AG09309 (cell line): ENCODE results near the gene VRK1.

Experiments used
- DNase-seq: peaks from one replicate; pipeline ENCODE4 v3.0.0-alpha.2; 2010; ENCODE audit warnings: low read depth
- H3K4me3 ChIP-seq: 2 replicates; pipeline ENCODE4 v1.5.1; 2011; ENCODE audit warnings: mild to moderate bottlenecking, low read depth, low read length, moderate library complexity; ENCODE audit not compliant: control insufficient read depth
- TF ChIP-seq, protein P1 (sequence below): IDR thresholded peaks from 2 replicates; pipeline ENCODE4 v1.5.1; 2011; ENCODE audit warnings: mild to moderate bottlenecking, low read depth, low read length, inconsistent platforms; ENCODE audit not compliant: insufficient read depth, control insufficient read depth; ENCODE audit errors: missing control alignments

Gene VRK1, protein sequence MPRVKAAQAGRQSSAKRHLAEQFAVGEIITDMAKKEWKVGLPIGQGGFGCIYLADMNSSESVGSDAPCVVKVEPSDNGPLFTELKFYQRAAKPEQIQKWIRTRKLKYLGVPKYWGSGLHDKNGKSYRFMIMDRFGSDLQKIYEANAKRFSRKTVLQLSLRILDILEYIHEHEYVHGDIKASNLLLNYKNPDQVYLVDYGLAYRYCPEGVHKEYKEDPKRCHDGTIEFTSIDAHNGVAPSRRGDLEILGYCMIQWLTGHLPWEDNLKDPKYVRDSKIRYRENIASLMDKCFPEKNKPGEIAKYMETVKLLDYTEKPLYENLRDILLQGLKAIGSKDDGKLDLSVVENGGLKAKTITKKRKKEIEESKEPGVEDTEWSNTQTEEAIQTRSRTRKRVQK

DNA sequence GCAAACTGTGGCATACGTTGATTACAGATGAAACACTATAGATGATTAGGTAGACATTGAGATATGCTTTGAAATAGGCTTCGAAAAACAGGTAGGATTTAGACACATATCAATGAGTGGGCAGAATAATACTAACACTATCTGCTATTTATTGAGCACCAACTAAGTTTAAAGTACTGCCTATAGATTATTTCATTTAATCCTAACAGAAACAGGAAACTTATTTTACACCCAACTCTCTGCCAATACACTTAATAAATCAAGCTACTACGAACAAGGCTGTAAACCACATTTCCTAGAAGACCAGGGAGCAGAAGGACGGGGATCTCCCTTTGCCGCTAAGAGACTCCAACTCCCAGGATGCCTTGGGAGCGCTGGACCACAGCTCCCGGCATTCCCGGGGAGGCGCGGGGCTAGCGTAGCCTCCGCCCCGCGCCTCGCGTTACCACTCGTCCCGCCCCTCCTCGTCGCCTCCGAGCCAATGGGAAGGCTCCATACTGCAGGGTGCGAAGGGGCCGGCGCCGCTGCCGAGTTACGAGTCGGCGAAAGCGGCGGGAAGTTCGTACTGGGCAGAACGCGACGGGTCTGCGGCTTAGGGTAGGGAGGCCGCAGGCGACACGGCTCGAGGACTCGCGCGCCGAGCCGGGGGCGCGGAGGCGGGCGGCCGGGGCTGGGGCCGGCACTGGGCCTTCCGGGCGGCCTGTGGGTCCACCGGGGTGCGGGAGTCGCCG is at the start of gene VRK1:
Gene VRK1 (plus strand): TSS at position 532 of the 731 bp plus-strand sequence. CDS start 36,090 bp downstream, outside the sequence.
- TF ChIP-seq, protein P1, sequence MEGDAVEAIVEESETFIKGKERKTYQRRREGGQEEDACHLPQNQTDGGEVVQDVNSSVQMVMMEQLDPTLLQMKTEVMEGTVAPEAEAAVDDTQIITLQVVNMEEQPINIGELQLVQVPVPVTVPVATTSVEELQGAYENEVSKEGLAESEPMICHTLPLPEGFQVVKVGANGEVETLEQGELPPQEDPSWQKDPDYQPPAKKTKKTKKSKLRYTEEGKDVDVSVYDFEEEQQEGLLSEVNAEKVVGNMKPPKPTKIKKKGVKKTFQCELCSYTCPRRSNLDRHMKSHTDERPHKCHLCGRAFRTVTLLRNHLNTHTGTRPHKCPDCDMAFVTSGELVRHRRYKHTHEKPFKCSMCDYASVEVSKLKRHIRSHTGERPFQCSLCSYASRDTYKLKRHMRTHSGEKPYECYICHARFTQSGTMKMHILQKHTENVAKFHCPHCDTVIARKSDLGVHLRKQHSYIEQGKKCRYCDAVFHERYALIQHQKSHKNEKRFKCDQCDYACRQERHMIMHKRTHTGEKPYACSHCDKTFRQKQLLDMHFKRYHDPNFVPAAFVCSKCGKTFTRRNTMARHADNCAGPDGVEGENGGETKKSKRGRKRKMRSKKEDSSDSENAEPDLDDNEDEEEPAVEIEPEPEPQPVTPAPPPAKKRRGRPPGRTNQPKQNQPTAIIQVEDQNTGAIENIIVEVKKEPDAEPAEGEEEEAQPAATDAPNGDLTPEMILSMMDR, result no peak
- H3K4me3 ChIP-seq, result peak within 1 kb of the TSS; percentile 72
- DNase-seq, result peak; percentile 68

DNA sequence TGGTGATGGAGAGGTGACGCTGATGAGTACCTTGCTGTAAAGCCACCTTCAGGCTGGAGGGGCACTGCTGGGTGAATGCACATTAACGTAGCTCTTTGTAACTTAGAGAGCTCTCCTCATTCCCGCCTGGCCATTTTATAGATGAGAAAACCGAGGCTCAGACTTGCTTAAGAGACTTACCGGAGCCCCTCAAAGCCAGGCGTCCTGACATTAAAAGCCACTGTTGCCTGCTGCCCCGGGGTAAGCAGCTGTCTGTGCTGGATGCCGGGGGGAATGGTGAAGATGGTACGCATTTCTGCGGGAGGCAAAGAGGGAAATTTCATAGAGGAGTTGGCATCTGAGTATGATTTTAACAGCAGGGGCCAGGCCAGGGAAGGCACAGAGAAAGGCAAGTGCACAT is 49.6 kb upstream of the VRK1 start:
- H3K4me3 ChIP-seq, result no peak overlapping the region
- DNase-seq, result no peak
- TF ChIP-seq, protein P1, result no peak

DNA sequence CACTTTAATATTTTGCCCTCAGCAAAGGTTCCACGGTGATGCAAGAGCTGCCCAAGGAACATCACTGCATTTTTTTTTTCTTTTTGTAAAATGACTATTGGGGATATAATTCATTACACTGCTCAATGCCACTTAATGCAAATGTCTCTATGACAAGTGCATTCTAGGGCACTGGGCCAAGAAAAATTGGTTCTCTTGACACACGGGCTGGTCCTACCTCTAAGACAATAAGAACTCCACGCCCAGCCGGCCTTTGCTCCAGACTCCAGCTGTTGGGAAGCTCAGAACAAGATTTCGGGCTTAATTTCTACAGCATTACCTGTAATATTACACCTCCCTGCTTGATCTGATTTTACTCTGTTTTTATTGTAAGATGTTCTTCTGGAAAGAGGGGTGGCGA is 48.8 kb upstream of the VRK1 start:
- TF ChIP-seq, protein P1, result no peak
- H3K4me3 ChIP-seq, result no peak overlapping the region
- DNase-seq, result no peak

DNA sequence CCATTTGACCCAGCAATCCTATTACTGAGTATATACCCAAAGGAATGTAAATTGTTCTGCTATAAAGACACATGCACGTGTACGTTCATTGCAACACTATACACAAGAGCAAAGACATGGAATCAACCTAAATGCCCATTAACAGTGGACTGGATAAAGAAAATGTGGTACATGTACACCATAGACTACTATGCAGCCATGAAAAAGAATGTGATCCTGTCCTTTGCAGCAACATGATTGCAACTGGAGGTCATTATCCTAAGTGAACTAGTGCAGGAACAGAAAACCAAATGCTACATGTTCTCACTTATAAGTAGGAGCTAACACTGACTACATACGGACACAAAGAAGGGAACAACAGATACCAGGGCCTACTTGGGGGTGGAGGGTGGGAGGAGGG is 45.7 kb upstream of the VRK1 start:
- H3K4me3 ChIP-seq, result no peak overlapping the region
- TF ChIP-seq, protein P1, result no peak
- DNase-seq, result no peak

DNA sequence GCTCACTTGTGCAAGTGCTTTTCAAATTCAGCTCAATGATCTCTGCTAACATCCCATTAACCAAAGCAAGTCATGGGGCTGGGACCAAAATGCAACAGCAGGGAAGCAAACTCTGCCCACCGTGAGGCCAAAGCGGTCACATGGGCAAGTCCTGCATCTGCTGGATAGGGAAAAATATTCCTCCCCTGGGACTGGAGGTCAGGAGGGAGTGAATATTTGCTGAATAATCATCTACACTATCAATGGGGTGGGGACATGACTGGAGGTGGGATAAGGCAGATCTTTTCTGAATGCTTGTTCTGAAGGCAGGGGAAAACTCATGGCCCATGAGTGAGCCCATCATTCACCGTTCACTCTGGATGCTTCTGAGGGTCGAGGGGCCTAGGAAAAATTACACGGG is 45.1 kb upstream of the VRK1 start:
- no peak overlapping the region for H3K4me3 ChIP-seq
- TF ChIP-seq, protein P1, result no peak
- DNase-seq, result no peak

DNA sequence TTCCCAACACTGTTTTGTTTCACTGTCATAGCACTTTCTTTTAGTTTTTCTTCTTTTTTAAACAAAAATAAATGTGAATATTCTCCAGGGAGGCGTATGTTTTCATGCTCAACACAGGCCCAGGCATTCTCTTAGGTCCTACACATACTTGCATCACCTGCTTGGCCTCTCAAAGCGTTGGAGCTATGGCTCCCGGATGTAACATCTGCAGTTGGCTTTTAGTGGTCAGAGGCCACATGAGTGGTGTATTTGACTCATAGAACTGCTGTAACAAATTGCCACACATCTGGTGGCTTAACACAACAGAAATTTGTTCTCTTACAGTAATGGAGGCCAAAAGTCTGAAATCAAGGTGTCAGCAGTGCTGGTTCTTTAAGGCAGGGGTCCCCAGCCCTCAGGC is 44.6 kb upstream of the VRK1 start:
- TF ChIP-seq, protein P1, result no peak
- H3K4me3 ChIP-seq, result no peak overlapping the region
- DNase-seq, result no peak
